ENCODE results near the gene PRR15. TPM values are rescaled to one million over a fixed set of nuclear protein-coding genes. Genes with fewer than 3 reads are reported as not detected.

The PRR15 gene
- total RNA-seq, 4 donors from 2014 or later: 0.42 to 0.65 TPM; not detected in 2

DNA sequence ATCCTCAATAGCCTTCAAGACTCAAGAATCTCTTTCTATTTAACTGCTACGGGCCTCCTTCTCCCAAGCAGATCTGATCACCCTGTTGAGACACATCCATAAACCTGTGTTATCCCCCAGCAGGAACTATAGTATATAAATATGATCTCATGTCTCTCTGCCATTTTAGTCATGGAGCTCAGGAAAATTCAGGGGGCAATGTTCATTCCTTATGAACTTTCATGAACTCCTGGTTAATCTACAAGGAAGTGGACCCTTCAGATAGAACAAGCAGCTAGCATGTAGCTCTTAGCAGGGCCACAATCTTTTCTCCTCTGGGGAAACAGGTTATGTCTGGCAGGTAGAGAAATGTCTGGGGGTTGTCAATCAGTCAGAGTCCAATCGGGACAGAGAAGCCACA is 8.9 kb downstream of the PRR15 start:
- TF ChIP-seq EP300 (IDR thresholded peaks at IDR 0.05) (no peak), POLR2AphosphoS5 (IDR thresholded peaks at IDR 0.05) (no peak), CTCF (IDR thresholded peaks at IDR 0.05) (no peak), POLR2A (IDR thresholded peaks at IDR 0.05; ENCODE audit: low read depth) (no peak)
- Histone ChIP-seq H3K27me3 (peaks cover 0 to 10% (median 0%) of the 10 kb centered on the region in 4 donors), H3K27ac (replicated peaks in 1 of 4) (no peak overlapping the region), H3K4me1 (no peaks in the 10 kb centered on the region), H3K4me3 (no peak overlapping the region), H3K36me3 (no peaks in the 10 kb centered on the region), H3K9me3 (peaks cover 0 to 9% (median 7%) of the 10 kb centered on the region in 4 donors)
- intact Hi-C loops (cut with DNase I): no loop called here
- WGBS: 93% methylated on average over 2 of the region's 2 CpGs
- no peak for DNase-seq (ENCODE audit: extremely low spot score)

DNA sequence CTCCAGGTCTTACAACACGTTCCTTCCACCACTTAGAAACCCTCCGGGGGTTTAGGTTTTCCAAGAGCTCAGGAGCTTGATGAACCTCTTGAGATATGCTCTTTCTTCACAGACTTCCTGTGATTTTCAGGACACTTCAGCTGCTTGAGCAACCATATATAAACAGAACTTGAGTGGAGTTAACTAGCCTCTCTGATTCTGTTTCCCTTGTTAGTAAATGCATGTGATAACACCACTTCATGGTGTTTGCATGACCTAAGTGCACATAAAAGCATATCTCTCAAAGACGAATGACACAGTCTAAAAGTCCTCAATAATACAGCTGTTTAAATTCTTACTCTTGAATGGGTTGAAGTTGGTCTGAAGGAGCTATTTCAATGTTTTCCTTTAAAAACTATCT is 9.9 kb downstream of the PRR15 start:
- H3K27me3 ChIP-seq: peaks cover 0 to 5% (median 0%) of the 10 kb centered on the region in 4 donors
- WGBS: 87% methylated on average over 3 of the region's 3 CpGs
- TF ChIP-seq POLR2AphosphoS5 (IDR thresholded peaks at IDR 0.05) (no peak), EP300 (IDR thresholded peaks at IDR 0.05) (no peak), POLR2A (IDR thresholded peaks at IDR 0.05; ENCODE audit: low read depth) (no peak), CTCF (IDR thresholded peaks at IDR 0.05) (no peak)
- H3K4me1 ChIP-seq: no peaks in the 10 kb centered on the region
- no peak overlapping the region for H3K27ac ChIP-seq (replicated peaks in 1 of 4)
- no peaks in the 10 kb centered on the region for H3K36me3 ChIP-seq
- intact Hi-C loops (cut with DNase I): no loop called here
- DNase-seq (ENCODE audit: extremely low spot score): no peak
- no peak overlapping the region for H3K4me3 ChIP-seq
- H3K9me3 ChIP-seq: peaks cover 0 to 10% (median 9%) of the 10 kb centered on the region in 4 donors

DNA sequence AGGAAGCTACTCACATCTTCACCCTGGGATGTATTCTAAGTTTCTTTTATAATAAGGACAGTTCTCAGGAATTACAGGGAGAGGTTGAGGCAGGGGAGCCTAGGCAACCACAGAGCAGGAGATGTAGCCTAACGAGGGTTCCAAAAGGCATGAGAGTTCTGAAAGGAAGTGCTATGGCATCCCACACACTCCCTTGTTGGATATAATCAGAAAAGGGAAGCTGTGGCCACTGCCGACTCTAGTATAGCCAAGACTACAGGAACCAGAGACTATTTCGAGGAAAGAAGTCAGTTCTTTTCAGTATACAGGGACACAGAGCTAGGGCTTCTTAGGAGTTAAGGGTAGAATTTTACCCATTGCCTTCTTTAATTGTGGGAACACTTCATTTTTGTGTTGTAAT is 11.0 kb downstream of the PRR15 start:
- Histone ChIP-seq H3K27ac (replicated peaks in 1 of 4) (no peak overlapping the region), H3K4me1 (no peaks in the 10 kb centered on the region), H3K36me3 (no peaks in the 10 kb centered on the region), H3K4me3 (no peak overlapping the region), H3K9me3 (peaks cover 0 to 10% (median 9%) of the 10 kb centered on the region in 4 donors), H3K27me3 (no peaks in the 10 kb centered on the region)
- intact Hi-C loops (cut with DNase I): no loop called here
- no peak for DNase-seq (ENCODE audit: extremely low spot score)
- WGBS: 53% methylated on average over 3 of the region's 3 CpGs
- TF ChIP-seq POLR2AphosphoS5 (IDR thresholded peaks at IDR 0.05): no peak
- no peak for TF ChIP-seq CTCF (IDR thresholded peaks at IDR 0.05)
- no peak for TF ChIP-seq POLR2A (IDR thresholded peaks at IDR 0.05; ENCODE audit: low read depth)
- TF ChIP-seq EP300 (IDR thresholded peaks at IDR 0.05): no peak

- Histone ChIP-seq H3K4me3 (no peak overlapping the region), H3K4me1 (no peaks in the 10 kb centered on the region), H3K27me3 (no peaks in the 10 kb centered on the region), H3K9me3 (no peaks in the 10 kb centered on the region), H3K27ac (replicated peaks in 1 of 4) (no peak overlapping the region), H3K36me3 (no peaks in the 10 kb centered on the region)
- DNase-seq (ENCODE audit: extremely low spot score): no peak
- intact Hi-C loops (cut with DNase I): no loop called here
- 78% methylated on average over 3 of the region's 3 CpGs for WGBS
- TF ChIP-seq CTCF (IDR thresholded peaks at IDR 0.05) (no peak), POLR2AphosphoS5 (IDR thresholded peaks at IDR 0.05) (no peak), POLR2A (IDR thresholded peaks at IDR 0.05; ENCODE audit: low read depth) (no peak), EP300 (IDR thresholded peaks at IDR 0.05) (no peak)
These were observed 23.7 kb downstream of the PRR15 start for GRCh38 chr7:29587195-29587808.

GRCh38 chr7:29588212-29588611 is 24.6 kb downstream of the PRR15 start:
- H3K27me3 ChIP-seq: no peaks in the 10 kb centered on the region
- no peak for TF ChIP-seq POLR2A (IDR thresholded peaks at IDR 0.05; ENCODE audit: low read depth)
- no peak for TF ChIP-seq EP300 (IDR thresholded peaks at IDR 0.05)
- no peak for TF ChIP-seq POLR2AphosphoS5 (IDR thresholded peaks at IDR 0.05)
- no peak for TF ChIP-seq CTCF (IDR thresholded peaks at IDR 0.05)
- intact Hi-C loops (cut with DNase I): no loop called here

More at GRCh38 chr7:29588212-29588611, 24.6 kb downstream of the PRR15 start:
- Histone ChIP-seq H3K4me3 (no peak overlapping the region), H3K27ac (replicated peaks in 1 of 4) (no peak overlapping the region), H3K9me3 (no peaks in the 10 kb centered on the region), H3K4me1 (no peaks in the 10 kb centered on the region), H3K36me3 (no peaks in the 10 kb centered on the region)
- no peak for DNase-seq (ENCODE audit: extremely low spot score)
- 73% methylated on average over 2 of the region's 2 CpGs for WGBS

All from esophagus muscularis mucosa (tissue), 4 donors.